NCI-H2107 treated with DMSO at 0.1 percent for 48 hours (cell line): ENCODE results near the gene NFE2L1.
A peak's percentile ranks its signal among the peaks of the same experiment; 100 is the strongest.

Source experiments
- DNase-seq: peaks from one replicate; lab custom pipeline; 2025; ENCODE audit not compliant: unreplicated experiment; lab: John Stamatoyannopoulos, UW

Gene NFE2L1

GRCh38 chr17:48106802-48107136, 58.6 kb downstream of the NFE2L1 start:
- DNase-seq, result no peak

GRCh38 chr17:48107137-48108055, 59.2 kb downstream of the NFE2L1 start, which contains the start of gene SNX11:
Gene SNX11, plus strand, starts transcription at chr17:48107766. Its CDS starts 4,278 bp downstream, at chr17:48112044.
- DNase-seq, result peak; percentile 77

- DNase-seq, result no peak
Measured at GRCh38 chr17:48110761-48111160, 62.6 kb downstream of the NFE2L1 start.
